ENCODE measurements around the gene ANP32E. TPM values are rescaled to one million over a fixed set of nuclear protein-coding genes. Genes with fewer than 3 reads are reported as not detected.

ANP32E gene
- total and polyA plus RNA-seq, 2 of the 13 experiments (the other 11 are each of a cell fraction or from before 2014, with no cell fraction given): 10.3 to 53.0 TPM

DNA sequence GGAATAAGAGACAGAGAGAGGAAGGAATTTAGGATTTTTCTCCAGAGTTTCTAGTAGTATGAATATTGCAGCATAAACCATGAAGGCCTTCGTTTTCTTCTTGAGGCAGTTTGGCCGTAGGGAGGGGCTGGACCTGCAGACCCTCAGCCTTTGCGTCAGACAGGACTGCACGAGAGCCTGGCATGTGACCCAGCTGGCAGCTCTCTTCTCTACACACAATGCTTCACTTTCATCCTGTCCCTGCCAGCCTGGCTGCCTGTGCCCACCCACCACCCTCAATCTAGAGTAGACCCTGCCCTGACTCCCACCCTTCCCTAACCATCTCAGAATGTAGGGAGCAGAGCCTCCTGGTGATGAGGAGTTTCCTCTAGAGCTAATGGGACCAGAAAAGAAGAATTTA, 23.3 kb upstream of the ANP32E start:
- ChIA-PET CTCF (ENCODE audit: low intra/inter-chr PET ratio, low total read pairs) (no interaction called here), POLR2A (interaction anchor here (0.9 to 5.0 kb wide), 3 partner anchors 9 to 105 kb away, joined by 3 to 32 read pairs (median 4); partner anchors contain the start of genes APH1A and RPRD2)
- BruUV-seq (replicated peaks): no TSS peak
- TF ChIP-seq ZIK1 (CRISPR knock-in tag; IDR thresholded peaks at IDR 0.05; ENCODE audit: borderline replicate concordance, low read depth): no peak
- no peak for TF ChIP-seq TOE1 (CRISPR knock-in tag; IDR thresholded peaks at IDR 0.05)
- TF ChIP-seq JDP2 (CRISPR knock-in tag; IDR thresholded peaks at IDR 0.05; ENCODE audit: borderline replicate concordance): no peak
- TF ChIP-seq ZKSCAN5 (CRISPR knock-in tag; IDR thresholded peaks at IDR 0.05): no peak
- no peak for TF ChIP-seq TCF7 (IDR thresholded peaks at IDR 0.05; ENCODE audit: low read depth)
- TF ChIP-seq MED8 (CRISPR knock-in tag; IDR thresholded peaks at IDR 0.05; ENCODE audit: insufficient replicate concordance): no peak
- TF ChIP-seq MTA1 (CRISPR knock-in tag; IDR thresholded peaks at IDR 0.05; ENCODE audit: borderline replicate concordance): no peak
- no peaks in the 10 kb centered on the region for H3K9me3 ChIP-seq (ENCODE audit: low read length)
- intact Hi-C loops (cut with micrococcal nuclease; ENCODE audit: unreplicated experiment): loop anchor here (10.0 kb wide), 1 partner anchor 296 kb away; no protein-coding TSS in a partner anchor
- peak overlapping the region; percentile 47; the same call in 1 of the 2 replicates for H3K9ac ChIP-seq (ENCODE audit: insufficient read depth, low read depth, low read length)
- DNase-seq (ENCODE audit: low spot score) (no peak), FAIRE-seq (no peak), ATAC-seq (no peak)
- in situ Hi-C loops (cut with HindIII; ENCODE audit: extremely low pct_ligation_motif_present, low pct_unique_long_range_greater_than_20kb): loop anchor here (5.0 to 10.0 kb wide), 3 partner anchors 38 to 276 kb away; no protein-coding TSS in a partner anchor
- peaks cover 45% of the 10 kb centered on the region for H3K4me1 ChIP-seq (ENCODE audit: insufficient read depth, low read length)
- peak overlapping the region; percentile 73 for H3K27ac ChIP-seq (ENCODE audit: extremely low read length, insufficient read depth, low read length)
- peaks cover 0 to 1% of the 10 kb centered on the region in 2 experiments; a peak in 2 of 5 replicates for H3K36me3 ChIP-seq (replicated peaks in 1 of 2; ENCODE audit: control insufficient read depth in 1 of 2, insufficient read depth in 2 of 2, low read length in 2 of 2)
- 8% methylated on average over 2 of the region's 4 CpGs for WGBS (ENCODE audit: low lambda C conversion rate)
- no peaks in the 10 kb centered on the region for H4K20me1 ChIP-seq (ENCODE audit: insufficient read depth, low read length)
- H3K4me2 ChIP-seq (ENCODE audit: low read depth, low read length): peak overlapping the region; percentile 98
- H2AFZ ChIP-seq (ENCODE audit: low read length): no peak overlapping the region
- peak overlapping the region; percentile 42 to 78 (median 53) for H3K4me3 ChIP-seq (replicated peaks in 1 of 3; ENCODE audit: insufficient read depth in 1 of 3, low read depth in 2 of 3, low read length in 3 of 3)
- H3K27me3 ChIP-seq (ENCODE audit: control insufficient read depth in 1 of 2, insufficient read depth in 2 of 2, low read length in 2 of 2): no peaks in the 10 kb centered on the region; a peak in 1 of 5 replicates
- H3K79me2 ChIP-seq (ENCODE audit: insufficient read depth, low read length): no peaks in the 10 kb centered on the region
